Measurements from ENCODE around the gene ZNF710.

- TF ChIP-seq, protein P1, sequence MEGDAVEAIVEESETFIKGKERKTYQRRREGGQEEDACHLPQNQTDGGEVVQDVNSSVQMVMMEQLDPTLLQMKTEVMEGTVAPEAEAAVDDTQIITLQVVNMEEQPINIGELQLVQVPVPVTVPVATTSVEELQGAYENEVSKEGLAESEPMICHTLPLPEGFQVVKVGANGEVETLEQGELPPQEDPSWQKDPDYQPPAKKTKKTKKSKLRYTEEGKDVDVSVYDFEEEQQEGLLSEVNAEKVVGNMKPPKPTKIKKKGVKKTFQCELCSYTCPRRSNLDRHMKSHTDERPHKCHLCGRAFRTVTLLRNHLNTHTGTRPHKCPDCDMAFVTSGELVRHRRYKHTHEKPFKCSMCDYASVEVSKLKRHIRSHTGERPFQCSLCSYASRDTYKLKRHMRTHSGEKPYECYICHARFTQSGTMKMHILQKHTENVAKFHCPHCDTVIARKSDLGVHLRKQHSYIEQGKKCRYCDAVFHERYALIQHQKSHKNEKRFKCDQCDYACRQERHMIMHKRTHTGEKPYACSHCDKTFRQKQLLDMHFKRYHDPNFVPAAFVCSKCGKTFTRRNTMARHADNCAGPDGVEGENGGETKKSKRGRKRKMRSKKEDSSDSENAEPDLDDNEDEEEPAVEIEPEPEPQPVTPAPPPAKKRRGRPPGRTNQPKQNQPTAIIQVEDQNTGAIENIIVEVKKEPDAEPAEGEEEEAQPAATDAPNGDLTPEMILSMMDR (conservative IDR thresholded peaks at IDR 0.05; ENCODE audit: low read length) = no peak
- TF ChIP-seq EZH2phosphoT487 (IDR thresholded peaks at IDR 0.05; ENCODE audit: borderline replicate concordance, low read depth, low read length) = no peak
Observed at GRCh38 chr15:90079619-90080457, 78.7 kb downstream of the ZNF710 start.

Measured in OCI-LY7 (cell line).